ENCODE results near the gene SSBP2.
"Not testable (repeated sequence)": the region's sequence is repeated elsewhere in the genome, so short reads cannot be mapped to it uniquely, and the experiment has no call there.

GRCh38 chr5:81660624-81661023, 90.3 kb downstream of the SSBP2 start:
- not testable (repeated sequence) for TF ChIP-seq CTCF, POLR2A (IDR thresholded peaks at IDR 0.05)
